DND-41 (cell line): ENCODE measurements around the gene TMEM208.
A peak's percentile ranks its signal among the peaks of the same experiment; 100 is the strongest.

ENCODE experiments used
- ATAC-seq: fragments of 200-7000 bp; cut with Tn5 transposase; 3 replicates; pipeline ENCODE4 v1.9.1; 2021; ENCODE audit warnings: low read depth; ENCODE audit not compliant: insufficient read depth
- DNase-seq: peaks from one replicate; pipeline ENCODE4 v3.0.0-alpha.2; 2020
- H2AFZ ChIP-seq: 2 replicates; pipeline ENCODE4 v1.6.0; 2012; ENCODE audit warnings: low read depth, low read length
- H3K27ac ChIP-seq: 2 replicates; pipeline ENCODE4 v1.5.1; 2012; ENCODE audit warnings: low read length, inconsistent platforms
- H3K27me3 ChIP-seq: fragments of 200-600 bp; sonication (generic); 2 replicates; pipeline ENCODE4 v1.6.0; 2012; ENCODE audit warnings: low read length, mild to moderate bottlenecking, inconsistent platforms; ENCODE audit not compliant: insufficient read depth, poor library complexity
- H3K36me3 ChIP-seq: 2 replicates; pipeline ENCODE4 v1.5.1; 2012; ENCODE audit warnings: low read length, inconsistent platforms; ENCODE audit not compliant: insufficient read depth
- H3K4me1 ChIP-seq: 2 replicates; pipeline ENCODE4 v1.5.1; 2012; ENCODE audit warnings: mild to moderate bottlenecking, low read length; ENCODE audit not compliant: insufficient read depth
- H3K4me2 ChIP-seq: 2 replicates; pipeline ENCODE4 v1.6.0; 2012; ENCODE audit warnings: mild to moderate bottlenecking, moderate library complexity, low read length, inconsistent platforms; ENCODE audit not compliant: insufficient read depth
- H3K4me3 ChIP-seq, 2 experiments: fragments of 200-600 bp in 1 of 2; shearing (Covaris generic) in 1 of 2; 2 replicates each; pipeline ENCODE4 v1.5.1; 2012 to 2016; ENCODE audit warnings: inconsistent platforms in 2 of 2, low read length in 2 of 2, mild to moderate bottlenecking in 2 of 2, low read depth in 1 of 2, moderate library complexity in 1 of 2
- H3K79me2 ChIP-seq: 2 replicates; pipeline ENCODE4 v1.6.0; 2012; ENCODE audit warnings: low read length, inconsistent platforms; ENCODE audit not compliant: insufficient read depth
- H3K9ac ChIP-seq: 2 replicates; pipeline ENCODE4 v1.6.0; 2012; ENCODE audit warnings: low read depth, mild to moderate bottlenecking, inconsistent platforms, low read length, moderate library complexity
- H3K9me3 ChIP-seq: 2 replicates; pipeline ENCODE4 v1.5.1; 2012; ENCODE audit warnings: low read length, moderate library complexity, mild to moderate bottlenecking, inconsistent platforms; ENCODE audit not compliant: insufficient read depth, severe bottlenecking
- H4K20me1 ChIP-seq: 2 replicates; pipeline ENCODE4 v1.6.0; 2012; ENCODE audit warnings: low read length; ENCODE audit not compliant: insufficient read depth
- EZH2 ChIP-seq: IDR thresholded peaks from 3 replicates; pipeline ENCODE4 v1.6.1; 2012; ENCODE audit warnings: borderline replicate concordance, low read depth, mild to moderate bottlenecking, moderate library complexity, low read length, inconsistent platforms; ENCODE audit not compliant: severe bottlenecking
- TF ChIP-seq, protein P1 (sequence below): IDR thresholded peaks from 2 replicates; pipeline ENCODE4 v1.5.1; 2012; ENCODE audit warnings: borderline replicate concordance, low read length, moderate library complexity, mild to moderate bottlenecking; ENCODE audit not compliant: poor library complexity, severe bottlenecking; ENCODE audit errors: extremely low read depth

Gene TMEM208

DNA sequence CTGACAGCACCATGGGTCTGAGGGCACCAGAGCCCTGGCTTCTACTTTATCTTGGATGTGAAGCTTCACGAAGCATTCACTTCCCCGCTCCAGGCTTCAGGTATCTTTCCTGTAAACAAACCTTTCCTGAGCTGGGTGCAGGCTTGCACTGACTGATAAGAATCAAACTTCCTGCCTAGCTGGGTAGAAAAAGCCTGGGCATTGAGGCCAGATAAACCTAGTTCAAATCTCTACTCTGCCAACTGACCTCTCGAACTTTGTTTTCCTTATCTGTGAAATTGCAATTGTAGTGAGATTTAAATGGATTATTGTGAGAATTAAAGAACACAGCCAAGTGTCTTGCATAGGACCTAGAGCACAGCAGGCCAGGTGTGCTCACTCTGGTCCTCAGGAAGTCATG lies 2.9 kb upstream of the TMEM208 start:
- H3K4me2 ChIP-seq, result no peak overlapping the region
- no peak overlapping the region for H3K27ac ChIP-seq
- ATAC-seq, result no peak
- H3K36me3 ChIP-seq, result peaks cover 18% of the 10 kb centered on the region
- H3K79me2 ChIP-seq, result peaks cover 28% of the 10 kb centered on the region
- no peaks in the 10 kb centered on the region for H3K27me3 ChIP-seq
- H4K20me1 ChIP-seq, result 0 out of 2 replicates have a peak, but pooled peaks cover 11% of the 10 kb centered on the region
- H3K9ac ChIP-seq, result no peak overlapping the region
- DNase-seq, result no peak
- TF ChIP-seq, protein P1, sequence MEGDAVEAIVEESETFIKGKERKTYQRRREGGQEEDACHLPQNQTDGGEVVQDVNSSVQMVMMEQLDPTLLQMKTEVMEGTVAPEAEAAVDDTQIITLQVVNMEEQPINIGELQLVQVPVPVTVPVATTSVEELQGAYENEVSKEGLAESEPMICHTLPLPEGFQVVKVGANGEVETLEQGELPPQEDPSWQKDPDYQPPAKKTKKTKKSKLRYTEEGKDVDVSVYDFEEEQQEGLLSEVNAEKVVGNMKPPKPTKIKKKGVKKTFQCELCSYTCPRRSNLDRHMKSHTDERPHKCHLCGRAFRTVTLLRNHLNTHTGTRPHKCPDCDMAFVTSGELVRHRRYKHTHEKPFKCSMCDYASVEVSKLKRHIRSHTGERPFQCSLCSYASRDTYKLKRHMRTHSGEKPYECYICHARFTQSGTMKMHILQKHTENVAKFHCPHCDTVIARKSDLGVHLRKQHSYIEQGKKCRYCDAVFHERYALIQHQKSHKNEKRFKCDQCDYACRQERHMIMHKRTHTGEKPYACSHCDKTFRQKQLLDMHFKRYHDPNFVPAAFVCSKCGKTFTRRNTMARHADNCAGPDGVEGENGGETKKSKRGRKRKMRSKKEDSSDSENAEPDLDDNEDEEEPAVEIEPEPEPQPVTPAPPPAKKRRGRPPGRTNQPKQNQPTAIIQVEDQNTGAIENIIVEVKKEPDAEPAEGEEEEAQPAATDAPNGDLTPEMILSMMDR, result no peak
- no peak for TF ChIP-seq EZH2
- H3K9me3 ChIP-seq, result no peaks in the 10 kb centered on the region
- H2AFZ ChIP-seq, result no peak overlapping the region
- no peak overlapping the region for H3K4me3 ChIP-seq
- H3K4me1 ChIP-seq, result peaks cover 33% of the 10 kb centered on the region

DNA sequence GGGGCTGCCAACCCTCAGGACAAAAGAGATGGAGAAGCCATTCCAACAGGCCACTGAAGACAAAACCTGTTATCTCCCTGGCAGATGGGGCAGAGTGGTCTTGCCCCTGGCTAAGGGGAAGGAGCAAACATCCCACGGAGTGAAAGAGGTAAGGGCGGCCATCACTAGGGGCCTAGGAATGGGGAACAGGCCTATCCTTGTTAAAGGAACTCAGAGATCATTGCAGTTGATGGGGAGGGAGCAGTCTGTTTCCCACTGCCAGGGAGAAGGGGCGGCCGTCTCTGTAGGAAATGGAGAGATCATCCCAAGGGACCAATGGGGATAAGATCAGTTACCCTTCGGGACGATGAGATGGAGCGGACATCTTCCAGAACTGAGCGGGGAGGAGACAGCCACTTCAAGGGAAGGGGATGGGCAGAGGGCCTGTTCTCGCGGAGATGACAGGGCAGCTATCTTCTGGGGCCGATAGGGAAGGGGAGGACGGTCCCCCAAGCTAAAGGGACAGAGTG lies 581 bp upstream of the TMEM208 start:
- Histone ChIP-seq H2AFZ (peak overlapping the region; percentile 74), H3K27me3 (no peaks in the 10 kb centered on the region), H3K9ac (peak overlapping the region; percentile 78), H3K36me3 (peaks cover 42% of the 10 kb centered on the region), H3K4me3 (peak overlapping the region; percentile 77 to 89), H3K27ac (peak overlapping the region; percentile 77), H3K9me3 (no peaks in the 10 kb centered on the region), H3K4me1 (peaks cover 33% of the 10 kb centered on the region), H4K20me1 (peaks cover 22% of the 10 kb centered on the region; the same call in 1 of the 2 replicates), H3K79me2 (peaks cover 28% of the 10 kb centered on the region), H3K4me2 (peak overlapping the region; percentile 98)
- ATAC-seq, result no peak
- no peak for DNase-seq
- no peak for TF ChIP-seq EZH2
- TF ChIP-seq, protein P1, result no peak

DNA sequence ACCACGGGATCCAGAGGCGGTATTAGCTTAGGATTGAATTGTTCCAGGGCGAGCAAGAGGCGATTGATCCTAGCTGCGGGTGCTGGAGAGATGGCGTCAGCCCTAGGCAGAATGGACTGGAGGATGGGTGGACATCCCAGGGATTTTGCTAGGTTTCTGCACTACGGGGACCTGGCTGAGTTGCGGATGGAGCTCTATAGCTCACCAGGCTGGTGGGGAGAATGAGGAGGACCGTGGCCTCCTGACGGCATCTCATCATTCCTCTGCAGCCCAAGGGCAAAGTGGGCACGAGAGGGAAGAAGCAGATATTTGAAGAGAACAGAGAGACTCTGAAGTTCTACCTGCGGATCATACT lies 614 bp downstream of the TMEM208 start:
- Histone ChIP-seq H3K4me3 (peak overlapping the region; percentile 77 to 89), H2AFZ (peak overlapping the region; percentile 93), H3K9ac (peak overlapping the region; percentile 78), H3K4me1 (peaks cover 33% of the 10 kb centered on the region), H3K27ac (peak overlapping the region; percentile 81), H3K9me3 (no peaks in the 10 kb centered on the region), H4K20me1 (peaks cover 22% of the 10 kb centered on the region; the same call in 1 of the 2 replicates), H3K27me3 (no peaks in the 10 kb centered on the region), H3K4me2 (peak overlapping the region; percentile 98), H3K79me2 (peaks cover 28% of the 10 kb centered on the region), H3K36me3 (peaks cover 49% of the 10 kb centered on the region)
- DNase-seq (no peak), ATAC-seq (no peak)
- TF ChIP-seq EZH2, result no peak
- TF ChIP-seq, protein P1, result no peak
